Measurements from ENCODE around the gene CLCNKB.
"Not testable (repeated sequence)": the region's sequence is repeated elsewhere in the genome, so short reads cannot be mapped to it uniquely, and the experiment has no call there.

Gene CLCNKB

GRCh38 chr1:16043521-16043920 lies at the start of gene CLCNKB:
Gene CLCNKB (plus strand): TSS chr1:16043782. CDS start chr1:16044493, 711 bp downstream.
- no peak for DNase-seq

DNA sequence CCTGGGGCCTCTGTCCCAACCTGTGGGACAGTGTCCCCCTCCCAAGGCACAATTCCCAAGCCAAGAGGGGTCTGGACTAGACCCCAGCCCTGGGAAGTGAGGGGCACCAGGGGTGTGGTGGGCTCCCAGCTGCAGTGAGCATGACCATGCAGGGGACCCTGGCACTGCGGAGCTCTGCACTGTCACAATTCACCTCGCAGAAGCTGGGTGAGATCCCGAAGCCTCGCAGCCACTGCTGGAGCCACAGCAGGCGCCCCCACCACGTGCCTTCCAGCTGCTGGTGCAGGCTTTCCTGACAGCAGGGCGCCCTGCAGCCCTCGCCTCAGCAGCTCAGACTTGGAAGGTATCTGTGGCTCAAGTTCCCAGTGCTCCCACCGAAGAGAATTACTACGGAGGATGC lies 49.5 kb upstream of the CLCNKB start:
- DNase-seq = no peak

DNA sequence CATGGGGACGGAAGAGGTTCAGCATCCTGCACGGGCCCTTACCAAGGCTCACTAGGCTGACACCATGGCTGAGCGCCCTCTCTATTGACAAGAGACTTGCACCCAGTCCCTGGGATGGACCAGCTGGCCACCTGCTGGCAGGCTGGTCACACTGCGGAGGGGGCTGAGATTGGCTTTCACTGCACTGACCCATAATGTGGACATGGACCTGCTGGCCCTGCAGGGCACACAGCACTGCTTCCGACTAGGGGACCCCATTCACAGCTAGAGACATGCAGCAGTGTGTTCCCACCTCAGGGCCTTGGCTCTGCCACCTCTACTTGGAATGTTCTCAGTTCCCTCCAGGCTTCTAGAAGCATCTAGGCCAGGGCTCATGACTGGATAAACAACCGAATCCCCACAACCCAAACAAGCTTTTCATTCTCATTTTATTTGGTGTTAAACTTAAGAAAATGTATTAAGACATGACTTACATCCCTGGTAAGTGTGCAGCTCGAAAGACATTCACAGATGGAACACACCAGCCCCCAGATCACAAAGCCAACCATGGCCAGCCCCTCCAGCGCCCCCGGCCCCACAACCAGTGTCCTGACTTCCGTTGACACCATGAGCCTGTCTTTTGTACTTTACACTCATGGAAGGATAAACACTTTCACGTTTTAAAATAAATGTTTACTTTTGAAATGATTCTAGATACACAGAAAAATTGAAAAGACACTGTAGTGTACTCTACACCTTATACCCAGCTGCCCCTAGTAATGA lies 48.8 kb upstream of the CLCNKB start:
- DNase-seq = peak; percentile 43 to 45

DNA sequence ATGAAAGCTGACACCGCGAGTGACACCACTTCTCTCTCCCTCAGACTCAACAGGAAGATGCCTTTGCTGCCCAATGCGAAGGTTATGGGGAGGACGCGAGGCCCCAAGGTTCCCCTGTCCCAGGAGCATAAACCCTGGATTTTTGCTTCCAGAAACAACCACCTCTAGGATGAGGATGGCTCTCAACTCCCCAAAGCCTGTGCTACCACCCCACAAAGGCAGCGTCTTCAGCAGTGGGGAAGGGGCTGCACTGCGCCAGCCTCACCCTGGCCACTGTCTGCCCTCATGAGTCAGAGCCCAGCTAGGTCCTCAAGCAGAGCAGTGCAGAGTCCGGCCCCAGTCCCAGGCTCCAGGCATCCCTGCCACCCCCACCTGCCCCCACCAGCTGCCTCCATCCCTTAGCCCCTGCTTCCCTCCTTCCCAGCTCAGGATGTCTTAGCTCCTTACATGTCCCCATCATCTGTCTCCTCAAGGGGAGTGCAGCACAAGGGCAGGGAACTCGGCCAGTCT lies 46.5 kb upstream of the CLCNKB start:
- DNase-seq = no peak

DNA sequence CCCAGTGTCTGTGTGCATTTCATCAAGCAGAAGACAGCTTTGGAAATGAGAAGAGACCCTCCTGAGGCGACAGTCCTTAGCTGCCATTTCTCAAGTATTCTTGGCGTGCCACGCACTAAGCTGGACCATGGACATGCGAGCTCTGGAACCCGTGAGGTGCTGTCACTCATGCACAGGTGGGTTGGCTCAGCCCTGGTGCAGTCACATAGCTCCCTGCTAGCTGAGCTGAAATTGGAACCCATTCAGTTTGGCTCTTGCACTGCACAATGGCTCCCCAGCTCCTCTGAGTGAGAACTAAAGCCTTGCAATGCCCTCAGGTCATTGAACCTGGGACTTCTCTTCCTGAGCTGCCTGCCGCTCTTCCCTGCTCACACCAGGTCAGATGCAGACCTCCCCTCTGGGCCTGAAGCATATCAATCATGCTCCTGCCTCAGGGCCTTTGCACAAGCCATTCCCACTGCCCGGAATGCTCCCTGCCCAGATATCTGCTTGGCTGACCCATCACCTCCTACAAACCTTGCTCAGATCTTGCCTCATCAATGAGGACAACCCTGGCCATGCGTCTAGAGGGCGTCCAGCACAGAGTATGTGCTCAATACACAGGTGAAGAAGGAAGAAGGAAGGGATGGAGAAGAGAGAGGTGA lies 45.8 kb upstream of the CLCNKB start:
- no peak for DNase-seq

GRCh38 chr1:15998929-15999328 lies 44.7 kb upstream of the CLCNKB start:
- no peak for DNase-seq

DNA sequence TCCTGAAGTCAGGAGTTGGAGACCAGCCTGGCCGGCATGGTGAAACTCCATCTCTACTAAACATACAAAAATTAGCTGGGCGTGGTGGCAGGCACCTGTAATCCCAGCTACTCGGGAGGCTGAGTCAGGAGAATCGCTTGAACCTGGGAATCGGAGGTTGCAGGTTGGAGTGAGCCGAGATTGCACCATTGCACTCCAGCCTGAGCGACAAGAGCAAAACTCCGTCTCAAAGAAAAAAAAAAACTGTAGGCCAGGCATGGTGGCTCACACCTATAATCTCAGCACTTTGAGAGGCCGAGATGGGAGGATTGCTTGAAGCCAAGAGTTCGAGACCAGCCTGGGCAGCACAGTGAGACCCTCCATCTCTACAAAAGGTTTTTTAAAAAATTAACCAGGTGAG lies 42.3 kb upstream of the CLCNKB start:
- DNase-seq = not testable (repeated sequence)

DNA sequence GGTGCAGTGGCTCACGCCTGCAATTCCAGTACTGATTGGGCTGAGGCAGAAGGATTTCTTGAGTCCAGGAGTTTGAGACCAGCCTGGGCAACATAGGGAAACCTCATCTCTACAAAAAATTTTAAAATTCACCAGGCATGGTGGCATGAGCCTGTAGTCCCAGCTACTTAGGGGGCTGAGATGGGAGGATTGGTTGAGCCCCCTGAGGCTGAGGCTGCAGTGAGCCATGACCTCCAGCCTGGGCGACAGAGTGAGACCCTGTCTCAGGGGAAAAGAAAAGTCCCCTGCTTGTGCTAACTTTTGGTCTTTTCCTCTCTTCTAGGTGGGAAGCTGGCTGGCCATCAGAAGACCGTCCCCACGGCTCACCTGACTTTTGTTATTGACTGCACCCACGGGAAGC lies 38.0 kb upstream of the CLCNKB start:
- DNase-seq = no peak

DNA sequence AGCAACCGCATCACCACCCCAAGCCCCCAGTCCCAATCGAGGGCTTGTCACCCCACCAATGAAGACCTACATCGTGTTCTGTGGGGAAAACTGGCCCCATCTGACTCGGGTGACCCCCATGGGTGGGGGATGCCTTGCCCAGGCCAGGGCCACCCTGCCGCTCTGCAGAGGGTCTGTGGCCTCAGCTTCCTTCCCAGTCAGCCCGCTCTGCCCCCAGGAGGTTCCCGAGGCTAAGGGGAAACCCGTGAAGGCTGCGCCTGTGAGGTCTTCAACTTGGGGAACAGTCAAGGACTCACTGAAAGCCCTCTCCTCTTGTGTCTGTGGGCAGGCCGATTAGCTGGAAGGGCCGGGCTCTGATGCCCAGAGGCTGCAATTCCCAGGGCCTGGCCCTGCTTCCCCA lies 37.6 kb upstream of the CLCNKB start:
- DNase-seq = no peak

GRCh38 chr1:16006552-16007485 lies 36.8 kb upstream of the CLCNKB start:
- DNase-seq = no peak

GRCh38 chr1:16007671-16008341 lies 35.8 kb upstream of the CLCNKB start:
- DNase-seq = no peak

DNA sequence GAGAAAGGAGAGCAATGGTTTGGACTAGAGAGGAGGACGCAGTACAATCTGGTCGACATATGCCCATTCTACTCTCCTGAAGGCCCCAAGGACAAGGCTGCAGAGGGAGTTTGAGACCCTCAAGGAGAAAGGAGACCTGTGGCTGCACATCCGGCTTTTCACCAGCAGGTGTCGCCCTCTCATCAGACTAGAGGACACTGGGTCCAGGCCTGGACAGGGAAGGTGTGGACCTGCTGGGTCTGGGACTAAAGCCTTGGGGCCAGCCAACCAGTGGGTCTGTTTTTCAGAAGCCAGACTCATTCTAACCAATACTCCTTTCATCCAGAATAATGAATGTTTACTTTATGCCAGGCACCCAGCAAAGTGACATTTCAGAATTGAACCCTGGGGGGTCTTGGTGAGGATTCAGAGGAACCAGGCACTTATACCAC lies 34.5 kb upstream of the CLCNKB start:
- DNase-seq = peak; percentile 70 to 71

DNA sequence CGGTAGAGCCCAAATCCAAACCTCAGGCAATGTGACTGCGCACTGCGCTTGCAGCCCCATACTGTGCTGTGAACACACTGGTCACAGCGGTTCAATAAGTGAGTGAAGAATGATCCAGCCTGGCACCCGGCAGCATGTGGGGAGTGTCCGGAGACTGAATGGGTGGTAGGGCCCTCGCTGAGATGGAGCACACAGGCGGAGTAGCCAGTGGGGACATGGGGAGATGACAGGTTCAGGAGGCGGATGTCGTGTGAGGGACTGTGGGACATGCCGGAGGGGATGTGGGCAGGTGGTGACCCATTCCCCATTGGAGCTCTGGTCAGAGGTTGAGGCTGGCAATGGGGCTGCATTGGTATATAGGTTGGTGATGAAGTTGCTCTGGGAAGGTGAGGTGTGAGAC lies 33.9 kb upstream of the CLCNKB start:
- DNase-seq = no peak

- DNase-seq = no peak
Observed at GRCh38 chr1:16010837-16011236, 32.7 kb upstream of the CLCNKB start.

DNA sequence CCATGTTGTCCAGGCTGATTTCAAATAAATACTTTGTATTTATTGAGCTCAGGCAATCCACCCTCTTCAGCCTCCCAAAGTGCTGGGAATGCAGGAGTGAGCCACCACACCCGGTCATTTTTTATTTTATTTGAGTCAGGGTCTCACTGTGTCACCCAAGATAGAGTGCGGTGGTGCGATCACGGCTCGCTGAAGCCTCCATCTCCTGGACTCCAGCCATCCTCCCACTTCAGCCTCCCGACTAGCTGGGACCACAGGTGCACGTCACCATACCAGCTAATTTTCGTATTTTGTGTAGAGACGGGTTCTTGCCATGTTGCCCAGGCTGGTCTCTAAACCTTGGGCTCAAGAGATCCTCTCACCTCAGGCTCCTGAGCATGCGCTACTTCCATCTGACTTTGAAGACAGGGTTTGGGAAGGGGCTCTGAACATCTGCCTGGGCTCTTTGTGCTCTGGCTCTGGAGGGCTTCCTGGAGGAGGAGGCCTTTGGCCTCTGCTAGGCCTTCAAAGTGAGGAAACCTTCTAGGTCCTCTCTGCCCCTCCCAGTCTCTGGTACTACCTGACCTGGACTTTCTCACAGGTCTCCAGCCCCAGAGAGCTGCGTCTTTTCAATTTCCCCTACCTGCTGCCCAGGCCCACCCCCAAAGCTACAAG lies 31.5 kb upstream of the CLCNKB start:
- no peak for DNase-seq

- DNase-seq = peak; percentile 5 to 29
Observed at GRCh38 chr1:16012590-16013219, 30.9 kb upstream of the CLCNKB start.

DNA sequence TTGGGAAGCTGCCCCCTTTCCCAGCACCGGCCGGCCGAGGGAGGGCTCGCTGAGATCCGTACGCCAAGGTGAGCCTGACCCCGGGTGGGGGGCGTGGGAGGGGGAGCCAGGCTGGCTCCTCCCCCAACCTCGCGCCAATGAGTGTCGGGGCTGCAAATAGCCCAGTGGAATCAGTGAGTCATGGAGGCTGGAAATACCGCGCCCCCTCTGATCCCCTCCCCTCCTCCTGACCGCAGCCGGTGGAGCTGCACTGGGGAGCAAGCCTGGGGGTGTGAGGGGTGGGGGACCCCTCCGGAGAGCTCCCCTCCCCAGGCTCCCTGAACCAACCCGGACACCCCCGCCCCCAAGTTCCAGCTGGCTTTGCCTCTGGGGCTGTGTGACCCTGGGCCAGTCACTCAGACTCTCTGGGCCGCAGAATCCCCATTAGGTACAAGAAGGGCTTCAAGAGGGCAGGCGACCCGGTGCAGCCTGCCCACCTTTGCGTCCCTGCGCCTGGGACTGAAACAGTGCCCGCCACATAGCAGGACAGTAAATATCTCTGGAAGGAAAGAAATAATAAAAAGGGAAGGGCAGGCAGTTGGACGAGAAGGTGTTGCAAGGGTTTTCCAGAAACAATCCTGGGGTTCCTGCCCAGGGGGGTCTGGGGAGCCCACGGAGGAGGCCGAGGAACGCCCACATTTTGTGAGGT lies 30.2 kb upstream of the CLCNKB start:
- DNase-seq = peak; percentile 15 to 37

DNA sequence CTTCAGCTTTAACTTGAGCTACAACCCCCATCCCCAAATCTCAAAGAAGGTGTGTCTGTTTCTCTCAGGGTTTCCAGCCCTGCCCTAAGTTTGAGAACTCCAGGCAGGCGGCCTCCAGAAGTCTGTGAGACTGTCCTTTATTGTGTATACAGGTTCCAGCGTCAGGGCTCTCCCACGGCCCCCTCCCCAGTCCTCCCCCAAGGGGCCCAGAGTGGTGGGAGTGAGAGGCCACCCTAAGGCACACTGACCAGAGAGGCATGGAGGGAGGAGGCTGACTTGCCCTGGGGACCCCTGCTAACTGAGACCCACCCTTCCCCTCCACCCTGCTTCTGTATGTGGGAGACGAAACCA lies 29.7 kb upstream of the CLCNKB start:
- no peak for DNase-seq

- DNase-seq = no peak
Observed at GRCh38 chr1:16014509-16015482, 28.8 kb upstream of the CLCNKB start.

GRCh38 chr1:16015491-16015890 lies 28.1 kb upstream of the CLCNKB start:
- no peak for DNase-seq
